ENCODE data around the gene TMEM119. TPM values are rescaled to one million over a fixed set of nuclear protein-coding genes. Genes with fewer than 3 reads are reported as not detected.

The TMEM119 gene
- total and polyA plus RNA-seq, 2 of the 13 experiments (the other 11 are each of a cell fraction or from before 2014, with no cell fraction given), result not detected

GRCh38 chr12:108551535-108551934 is 46.3 kb downstream of the TMEM119 start (continued):
- no peak for TF ChIP-seq ZHX1 (CRISPR knock-in tag; IDR thresholded peaks at IDR 0.05; ENCODE audit: low read depth)
- TF ChIP-seq ZSCAN9 (CRISPR knock-in tag; IDR thresholded peaks at IDR 0.05; ENCODE audit: borderline replicate concordance), result no peak
- no peak for TF ChIP-seq ZFAT (CRISPR knock-in tag; conservative IDR thresholded peaks at IDR 0.05)

- BruUV-seq (replicated peaks), result no TSS peak
- Histone ChIP-seq H3K27ac (ENCODE audit: extremely low read length, insufficient read depth, low read length) (no peak overlapping the region), H4K20me1 (ENCODE audit: insufficient read depth, low read length) (peaks cover 19% of the 10 kb centered on the region; the same call in 1 of the 2 replicates), H3K9me3 (ENCODE audit: low read length) (no peaks in the 10 kb centered on the region), H3K4me1 (ENCODE audit: insufficient read depth, low read length) (peaks cover 14% of the 10 kb centered on the region; the same call in 1 of the 2 replicates), H3K27me3 (ENCODE audit: control insufficient read depth in 1 of 2, insufficient read depth in 2 of 2, low read length in 2 of 2) (no peaks in the 10 kb centered on the region), H3K9ac (ENCODE audit: insufficient read depth, low read depth, low read length) (no peak overlapping the region), H3K4me2 (ENCODE audit: low read depth, low read length) (no peak overlapping the region), H2AFZ (ENCODE audit: low read length) (no peak overlapping the region), H3K4me3 (replicated peaks in 1 of 3; ENCODE audit: insufficient read depth in 1 of 3, low read depth in 2 of 3, low read length in 3 of 3) (no peak overlapping the region), H3K36me3 (replicated peaks in 1 of 2; ENCODE audit: control insufficient read depth in 1 of 2, insufficient read depth in 2 of 2, low read length in 2 of 2) (peaks cover 17 to 51% of the 10 kb centered on the region in 2 experiments), H3K79me2 (ENCODE audit: insufficient read depth, low read length) (peaks cover 62% of the 10 kb centered on the region)
- no peak for DNase-seq (ENCODE audit: low spot score)
- intact Hi-C loops (cut with micrococcal nuclease; ENCODE audit: unreplicated experiment), result no loop called here
- no peak for ATAC-seq
- FAIRE-seq, result no peak
- ChIA-PET CTCF (ENCODE audit: low intra/inter-chr PET ratio, low total read pairs) (no interaction called here), POLR2A (no interaction called here)
- in situ Hi-C loops (cut with HindIII; ENCODE audit: extremely low pct_ligation_motif_present, low pct_unique_long_range_greater_than_20kb), result no loop called here
- WGBS (ENCODE audit: low lambda C conversion rate), result 81% methylated on average over 7 of the region's 7 CpGs
- TF ChIP-seq HOXA3 (CRISPR knock-in tag; IDR thresholded peaks at IDR 0.05) (no peak), SMYD3 (CRISPR knock-in tag; IDR thresholded peaks at IDR 0.05) (no peak), NR3C1 (CRISPR knock-in tag; IDR thresholded peaks at IDR 0.05) (no peak), SP140L (CRISPR knock-in tag; IDR thresholded peaks at IDR 0.05; ENCODE audit: borderline replicate concordance) (no peak), IKZF1 (IDR thresholded peaks at IDR 0.05) (no peak), THAP9 (CRISPR knock-in tag; IDR thresholded peaks at IDR 0.05; ENCODE audit: borderline replicate concordance) (no peak), ZSCAN5A (CRISPR knock-in tag; IDR thresholded peaks at IDR 0.05; ENCODE audit: borderline replicate concordance) (no peak), TCF12 (IDR thresholded peaks at IDR 0.05) (no peak), TCF12 (CRISPR knock-in tag; IDR thresholded peaks at IDR 0.05) (no peak), REPIN1 (CRISPR knock-in tag; IDR thresholded peaks at IDR 0.05; ENCODE audit: borderline replicate concordance, low read depth) (no peak)
- TF ChIP-seq, protein P1, sequence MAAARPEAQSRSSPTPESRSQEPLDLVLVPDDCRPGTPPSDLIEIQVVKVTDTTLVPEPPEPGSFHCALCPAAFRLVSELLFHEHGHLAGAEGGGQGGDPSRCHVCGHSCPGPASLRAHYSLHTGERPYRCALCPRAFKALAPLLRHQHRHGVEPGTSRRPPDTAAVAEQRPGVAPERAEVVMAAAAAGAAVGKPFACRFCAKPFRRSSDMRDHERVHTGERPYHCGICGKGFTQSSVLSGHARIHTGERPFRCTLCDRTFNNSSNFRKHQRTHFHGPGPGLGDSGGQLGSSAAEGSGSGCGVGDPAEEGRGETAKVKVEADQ (CRISPR knock-in tag; IDR thresholded peaks at IDR 0.05; ENCODE audit: borderline replicate concordance), result no peak
- TF ChIP-seq, protein P2, sequence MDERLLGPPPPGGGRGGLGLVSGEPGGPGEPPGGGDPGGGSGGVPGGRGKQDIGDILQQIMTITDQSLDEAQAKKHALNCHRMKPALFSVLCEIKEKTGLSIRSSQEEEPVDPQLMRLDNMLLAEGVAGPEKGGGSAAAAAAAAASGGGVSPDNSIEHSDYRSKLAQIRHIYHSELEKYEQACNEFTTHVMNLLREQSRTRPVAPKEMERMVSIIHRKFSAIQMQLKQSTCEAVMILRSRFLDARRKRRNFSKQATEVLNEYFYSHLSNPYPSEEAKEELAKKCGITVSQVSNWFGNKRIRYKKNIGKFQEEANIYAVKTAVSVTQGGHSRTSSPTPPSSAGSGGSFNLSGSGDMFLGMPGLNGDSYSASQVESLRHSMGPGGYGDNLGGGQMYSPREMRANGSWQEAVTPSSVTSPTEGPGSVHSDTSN (CRISPR knock-in tag; IDR thresholded peaks at IDR 0.05), result no peak
These were observed 48.8 kb downstream of the TMEM119 start for GRCh38 chr12:108548954-108549521.
